CD4-positive, alpha-beta T cell (primary cell): Measurements from ENCODE around the gene GABRB2. TPM values are rescaled to one million over a fixed set of nuclear protein-coding genes. Genes with fewer than 3 reads are reported as not detected.

Experiments used
- ATAC-seq: fragments of 200-7000 bp; cut with Tn5 transposase; one replicate; pipeline ENCODE4 v1.10.0; 2022; ENCODE audit warnings: mild to moderate bottlenecking; ENCODE audit not compliant: poor library complexity
- CTCF ChIA-PET: fragments of 350-600 bp; sonication (Branson Sonifier 250); formaldehyde crosslinking; loops from one replicate; lab custom pipeline; 2021; ENCODE audit warnings: antibody characterized with exemption, inconsistent platforms; lab: Charles Lee
- POLR2A ChIA-PET: fragments of 350-600 bp; sonication (Branson Sonifier 250); formaldehyde crosslinking; loops from one replicate; lab custom pipeline; 2021; ENCODE audit warnings: antibody characterized with exemption, inconsistent platforms; lab: Charles Lee
- DNase-seq, 14 experiments: peaks; one replicate each; pipeline ENCODE4 v3.0.0-alpha.2; 2013 to 2020; ENCODE audit warnings: mixed read lengths in 2 of 14
- H3K27ac ChIP-seq, 2 donors: one replicate each; pipeline versions ENCODE4 v1.5.1 to v1.7.0; 2013; ENCODE audit warnings: low read length in 2 of 2, low read depth in 1 of 2, mild to moderate bottlenecking in 1 of 2
- H3K27me3 ChIP-seq, 2 experiments: 1 replicate in 1 of 2; 2 replicates in 1 of 2; pipeline versions ENCODE4 v1.6.1 to v1.7.0; 2013; ENCODE audit warnings: low read length in 2 of 2, control low read depth in 1 of 2, mild to moderate bottlenecking in 1 of 2, moderate library complexity in 1 of 2; ENCODE audit not compliant: insufficient read depth in 2 of 2, control insufficient read depth in 1 of 2
- H3K36me3 ChIP-seq: one replicate; pipeline ENCODE4 v1.6.1; 2013; ENCODE audit warnings: low read length, control low read depth; ENCODE audit not compliant: insufficient read depth
- H3K4me1 ChIP-seq: one replicate; pipeline ENCODE4 v1.6.1; 2013; ENCODE audit warnings: low read length, control low read depth; ENCODE audit not compliant: insufficient read depth
- H3K4me3 ChIP-seq: one replicate; pipeline ENCODE4 v1.5.1; 2013; ENCODE audit warnings: mild to moderate bottlenecking, low read length, moderate library complexity
- H3K9me3 ChIP-seq, 2 experiments: 1 replicate in 1 of 2; 2 replicates in 1 of 2; pipeline versions ENCODE4 v1.6.1 to v1.7.0; 2013; ENCODE audit warnings: low read length in 2 of 2, mild to moderate bottlenecking in 2 of 2, control low read depth in 1 of 2, moderate library complexity in 1 of 2; ENCODE audit not compliant: control insufficient read depth in 1 of 2, insufficient read depth in 1 of 2
- H3K27ac Mint-ChIP-seq: one replicate; pipeline ENCODE4 v1.8.0; 2020; ENCODE audit warnings: mixed read lengths
- H3K27me3 Mint-ChIP-seq: one replicate; pipeline ENCODE4 v1.8.0; 2021; ENCODE audit warnings: mixed read lengths
- H3K36me3 Mint-ChIP-seq: one replicate; pipeline ENCODE4 v1.8.0; 2021; ENCODE audit warnings: low read depth, mixed read lengths
- H3K4me1 Mint-ChIP-seq: one replicate; pipeline ENCODE4 v1.8.0; 2021; ENCODE audit warnings: low read depth, mixed read lengths
- H3K4me3 Mint-ChIP-seq: one replicate; pipeline ENCODE4 v1.8.0; 2020; ENCODE audit warnings: mild to moderate bottlenecking, mixed read lengths
- H3K9me3 Mint-ChIP-seq: one replicate; pipeline ENCODE4 v1.8.0; 2020; ENCODE audit warnings: mixed read lengths
- intact Hi-C, 2 experiments: fragments of 100-400 bp; cut with DNase I in 1 of 2; cut with micrococcal nuclease in 1 of 2; formaldehyde crosslinking; loops; one replicate each; pipeline versions ENCODE4 v1.15.1 to v1.9.0; 2023 to 2025; cut with DNase I, micrococcal nuclease
- total RNA-seq, 174 experiments: library from RNA in 2 of 174; stranded (reverse) in 2 of 174; gene quantifications; one replicate each; pipeline ENCODE4 v1.2.3 and lab custom pipeline; 2021 to 2026
- TF ChIP-seq, protein P1 (sequence below): fragments of 200-600 bp; IDR thresholded peaks from one replicate; pipeline ENCODE4 v1.8.0; 2022; ENCODE audit warnings: antibody characterized with exemption, mild to moderate bottlenecking

The GABRB2 gene
- total RNA-seq, 2 experiments from 2014 or later, result not detected

DNA sequence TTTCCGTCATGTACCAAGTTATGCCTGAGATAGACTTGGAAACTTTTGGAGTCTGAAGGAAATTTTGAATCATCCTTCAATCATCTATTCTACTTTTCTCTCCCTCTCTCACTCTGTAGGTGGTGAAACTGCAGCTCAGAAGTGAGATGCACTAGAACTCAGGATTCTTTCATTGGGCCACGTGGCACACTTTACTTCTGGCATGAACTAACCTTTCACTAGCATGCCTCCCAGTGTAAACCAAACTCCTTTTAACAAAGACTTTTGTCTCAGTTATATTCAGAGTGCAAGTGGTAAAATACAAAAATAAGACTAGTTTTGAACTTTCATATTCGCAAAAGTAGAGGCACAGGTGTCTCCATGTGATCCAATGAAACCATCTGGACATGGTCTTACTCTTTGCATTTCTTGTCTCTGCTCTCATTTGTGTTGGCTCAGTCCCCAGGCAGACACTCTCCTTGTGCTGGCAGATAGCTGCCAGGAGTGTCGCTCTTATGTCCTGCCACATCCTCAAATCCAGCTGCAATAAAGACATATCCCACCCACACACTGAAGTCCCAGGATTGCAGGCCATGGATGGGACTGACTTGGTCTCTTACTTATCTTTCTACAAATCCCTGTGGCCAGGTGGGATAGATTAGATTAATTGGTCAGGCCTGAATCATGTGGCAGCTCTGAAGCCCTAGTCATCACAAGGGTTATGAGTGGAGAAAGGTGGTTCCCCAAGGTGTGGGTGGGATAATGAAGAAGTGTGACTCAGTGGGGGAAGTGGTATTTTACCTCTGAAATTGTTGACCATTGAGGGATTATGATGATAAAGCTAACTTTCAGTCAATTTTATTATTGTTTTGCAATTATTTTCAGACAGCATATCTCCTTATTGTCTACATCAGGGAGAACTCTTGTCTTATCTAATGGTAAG is 267.5 kb downstream of the GABRB2 start:
- ChIA-PET POLR2A (no interaction called here), CTCF (no interaction called here)
- DNase-seq (no peak), ATAC-seq (no peak)
- Histone ChIP-seq H3K9me3 (peaks cover 0 to 3% of the 10 kb centered on the region in 2 experiments), H3K27ac (no peak overlapping the region), H3K36me3 (no peaks in the 10 kb centered on the region), H3K27me3 (no peaks in the 10 kb centered on the region), H3K4me3 (no peak overlapping the region), H3K4me1 (no peaks in the 10 kb centered on the region)
- H3K4me1 Mint-ChIP-seq, result no peaks in the 10 kb centered on the region
- intact Hi-C loops, result no loop called here
- H3K36me3 Mint-ChIP-seq, result no peaks in the 10 kb centered on the region
- no peak overlapping the region for H3K27ac Mint-ChIP-seq
- peaks cover 2% of the 10 kb centered on the region for H3K9me3 Mint-ChIP-seq
- H3K4me3 Mint-ChIP-seq, result no peak overlapping the region
- no peaks in the 10 kb centered on the region for H3K27me3 Mint-ChIP-seq
- TF ChIP-seq, protein P1, sequence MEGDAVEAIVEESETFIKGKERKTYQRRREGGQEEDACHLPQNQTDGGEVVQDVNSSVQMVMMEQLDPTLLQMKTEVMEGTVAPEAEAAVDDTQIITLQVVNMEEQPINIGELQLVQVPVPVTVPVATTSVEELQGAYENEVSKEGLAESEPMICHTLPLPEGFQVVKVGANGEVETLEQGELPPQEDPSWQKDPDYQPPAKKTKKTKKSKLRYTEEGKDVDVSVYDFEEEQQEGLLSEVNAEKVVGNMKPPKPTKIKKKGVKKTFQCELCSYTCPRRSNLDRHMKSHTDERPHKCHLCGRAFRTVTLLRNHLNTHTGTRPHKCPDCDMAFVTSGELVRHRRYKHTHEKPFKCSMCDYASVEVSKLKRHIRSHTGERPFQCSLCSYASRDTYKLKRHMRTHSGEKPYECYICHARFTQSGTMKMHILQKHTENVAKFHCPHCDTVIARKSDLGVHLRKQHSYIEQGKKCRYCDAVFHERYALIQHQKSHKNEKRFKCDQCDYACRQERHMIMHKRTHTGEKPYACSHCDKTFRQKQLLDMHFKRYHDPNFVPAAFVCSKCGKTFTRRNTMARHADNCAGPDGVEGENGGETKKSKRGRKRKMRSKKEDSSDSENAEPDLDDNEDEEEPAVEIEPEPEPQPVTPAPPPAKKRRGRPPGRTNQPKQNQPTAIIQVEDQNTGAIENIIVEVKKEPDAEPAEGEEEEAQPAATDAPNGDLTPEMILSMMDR, result no peak

DNA sequence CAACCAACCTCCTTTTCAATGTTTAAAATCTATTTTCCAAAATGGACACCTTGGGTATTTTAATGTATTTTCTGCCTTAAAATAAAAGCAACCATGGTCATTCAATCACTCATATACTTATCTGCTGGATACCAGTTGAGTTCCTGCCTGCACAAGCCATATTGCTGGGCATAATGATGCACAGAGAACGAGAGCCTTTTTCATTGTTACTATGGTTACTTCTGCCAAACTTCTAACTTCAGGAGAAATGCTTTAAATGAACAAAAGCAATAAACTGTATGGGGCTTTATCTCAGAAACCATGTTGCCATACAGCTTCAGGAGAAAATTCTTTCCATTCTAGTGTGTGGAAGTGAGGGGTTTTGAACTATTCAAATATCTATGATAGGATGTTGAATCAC is 269.5 kb downstream of the GABRB2 start:
- ATAC-seq, result no peak
- H3K4me1 Mint-ChIP-seq, result no peaks in the 10 kb centered on the region

DNA sequence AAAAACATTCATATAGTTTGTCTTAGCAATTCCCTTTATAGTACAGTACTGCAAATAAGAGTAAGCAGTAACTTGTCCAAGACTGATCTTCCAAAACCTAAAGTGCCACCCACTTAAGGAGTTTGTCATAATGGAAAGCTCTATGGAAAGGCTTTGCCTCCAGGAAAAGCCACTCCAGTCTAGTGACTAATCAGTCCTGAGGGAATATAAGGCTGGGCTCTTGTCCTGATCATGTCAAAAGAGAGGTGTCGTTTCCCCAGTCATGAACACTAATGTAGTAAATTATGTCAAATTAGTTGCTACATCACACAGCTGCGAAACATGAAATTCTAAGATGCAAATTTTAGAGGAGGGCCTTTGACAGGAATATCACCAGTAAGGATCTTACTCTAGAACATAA is 271.6 kb downstream of the GABRB2 start:
- Histone ChIP-seq H3K4me3 (no peak overlapping the region), H3K9me3 (peaks cover 0 to under 1% of the 10 kb centered on the region in 2 experiments), H3K4me1 (no peaks in the 10 kb centered on the region), H3K27ac (no peak overlapping the region), H3K27me3 (no peaks in the 10 kb centered on the region), H3K36me3 (no peaks in the 10 kb centered on the region)
- intact Hi-C loops, result no loop called here
- DNase-seq (no peak), ATAC-seq (no peak)
- no peaks in the 10 kb centered on the region for H3K27me3 Mint-ChIP-seq
- TF ChIP-seq, protein P1, result no peak
- H3K4me3 Mint-ChIP-seq, result no peak overlapping the region
- H3K9me3 Mint-ChIP-seq, result peaks cover 7% of the 10 kb centered on the region
- H3K27ac Mint-ChIP-seq, result no peak overlapping the region
- no peaks in the 10 kb centered on the region for H3K36me3 Mint-ChIP-seq
- POLR2A ChIA-PET, result no interaction called here
- CTCF ChIA-PET, result no interaction called here
- H3K4me1 Mint-ChIP-seq, result no peaks in the 10 kb centered on the region

More for the DNA sequence above, 269.5 kb downstream of the GABRB2 start:
- H3K9me3 ChIP-seq, result peaks cover 0 to 3% of the 10 kb centered on the region in 2 experiments
- Mint-ChIP-seq H3K36me3 (no peaks in the 10 kb centered on the region), H3K4me3 (no peak overlapping the region), H3K27ac (no peak overlapping the region), H3K27me3 (no peaks in the 10 kb centered on the region), H3K9me3 (peaks cover 2% of the 10 kb centered on the region)
- ChIA-PET POLR2A (no interaction called here), CTCF (no interaction called here)
- intact Hi-C loops, result no loop called here
- no peaks in the 10 kb centered on the region for H3K4me1 ChIP-seq
- no peaks in the 10 kb centered on the region for H3K36me3 ChIP-seq
- H3K27me3 ChIP-seq, result no peaks in the 10 kb centered on the region
- H3K27ac ChIP-seq, result no peak overlapping the region
- no peak overlapping the region for H3K4me3 ChIP-seq
- TF ChIP-seq, protein P1, result no peak
- DNase-seq, result no peak
